ENCODE data around the gene RRAS. TPM values are rescaled to one million over a fixed set of nuclear protein-coding genes. Genes with fewer than 3 reads are reported as not detected.

Gene RRAS
- total and polyA plus RNA-seq, 9 donors, result 24.2 to 63.4 (median 37.6) TPM

- no peak for TF ChIP-seq EP300 (IDR thresholded peaks at IDR 0.05)
- no peak for TF ChIP-seq POLR2A (IDR thresholded peaks at IDR 0.05)
- no peak for TF ChIP-seq CTCF (IDR thresholded peaks at IDR 0.05)
- DNase-seq, result no peak
- Histone ChIP-seq H3K9me3 (no peaks in the 10 kb centered on the region), H3K27me3 (no peaks in the 10 kb centered on the region), H3K4me1 (ENCODE audit: insufficient read depth) (no peaks in the 10 kb centered on the region), H3K36me3 (no peaks in the 10 kb centered on the region), H3K27ac (no peak overlapping the region), H3K4me3 (no peak overlapping the region)
- 85 to 90% (median 87%) methylated on average over 11 to 12 of the region's 12 CpGs for WGBS, 3 donors
- intact Hi-C loops (cut with DNase I), result no loop called here
These were observed 18.9 kb upstream of the RRAS start for GRCh38 chr19:49658566-49659442.

GRCh38 chr19:49658139-49658517, 18.2 kb upstream of the RRAS start:
- TF ChIP-seq CTCF (IDR thresholded peaks at IDR 0.05) (no peak), EP300 (IDR thresholded peaks at IDR 0.05) (no peak), POLR2A (IDR thresholded peaks at IDR 0.05) (no peak)
- 80 to 84% (median 83%) methylated on average over 15 of the region's 15 CpGs for WGBS, 3 donors
- no peak overlapping the region for H3K4me3 ChIP-seq
- no peak for DNase-seq
- no peaks in the 10 kb centered on the region for H3K9me3 ChIP-seq
- H3K27ac ChIP-seq, result no peak overlapping the region
- intact Hi-C loops (cut with DNase I), result no loop called here
- H3K27me3 ChIP-seq, result no peaks in the 10 kb centered on the region
- H3K36me3 ChIP-seq, result no peaks in the 10 kb centered on the region
- no peaks in the 10 kb centered on the region for H3K4me1 ChIP-seq (ENCODE audit: insufficient read depth)

- H3K9me3 ChIP-seq, result no peaks in the 10 kb centered on the region
- WGBS, 3 donors, result 78 to 82% (median 79%) methylated on average over 22 of the region's 22 CpGs
- no peak overlapping the region for H3K27ac ChIP-seq
- H3K4me1 ChIP-seq (ENCODE audit: insufficient read depth), result no peaks in the 10 kb centered on the region
- DNase-seq, result no peak
- H3K36me3 ChIP-seq, result no peaks in the 10 kb centered on the region
- no peak overlapping the region for H3K4me3 ChIP-seq
- TF ChIP-seq POLR2A (IDR thresholded peaks at IDR 0.05), result no peak
- no peak for TF ChIP-seq EP300 (IDR thresholded peaks at IDR 0.05)
- TF ChIP-seq CTCF (IDR thresholded peaks at IDR 0.05), result no peak
- H3K27me3 ChIP-seq, result no peaks in the 10 kb centered on the region
- intact Hi-C loops (cut with DNase I), result no loop called here
These were observed 17.7 kb upstream of the RRAS start for GRCh38 chr19:49657493-49658138.

GRCh38 chr19:49656456-49657109, 16.6 kb upstream of the RRAS start:
- Histone ChIP-seq H3K9me3 (no peaks in the 10 kb centered on the region), H3K4me3 (no peak overlapping the region), H3K27ac (no peak overlapping the region), H3K4me1 (ENCODE audit: insufficient read depth) (no peaks in the 10 kb centered on the region), H3K36me3 (no peaks in the 10 kb centered on the region), H3K27me3 (no peaks in the 10 kb centered on the region)
- WGBS, 3 donors, result 86 to 90% (median 89%) methylated on average over 16 to 17 of the region's 17 CpGs
- intact Hi-C loops (cut with DNase I), result no loop called here
- DNase-seq, result no peak
- TF ChIP-seq POLR2A (IDR thresholded peaks at IDR 0.05) (no peak), CTCF (IDR thresholded peaks at IDR 0.05) (no peak), EP300 (IDR thresholded peaks at IDR 0.05) (no peak)

Measured in ovary (tissue), 9 donors.